Kidney capillary endothelial cell (primary cell): ENCODE data around the gene USF2.
"Not testable (repeated sequence)": the region's sequence is repeated elsewhere in the genome, so short reads cannot be mapped to it uniquely, and the experiment has no call there.

Experiments
- DNase-seq: peaks from one replicate; pipeline ENCODE4 v3.0.0-alpha.2; 2018; ENCODE audit warnings: low spot score

The USF2 gene, protein sequence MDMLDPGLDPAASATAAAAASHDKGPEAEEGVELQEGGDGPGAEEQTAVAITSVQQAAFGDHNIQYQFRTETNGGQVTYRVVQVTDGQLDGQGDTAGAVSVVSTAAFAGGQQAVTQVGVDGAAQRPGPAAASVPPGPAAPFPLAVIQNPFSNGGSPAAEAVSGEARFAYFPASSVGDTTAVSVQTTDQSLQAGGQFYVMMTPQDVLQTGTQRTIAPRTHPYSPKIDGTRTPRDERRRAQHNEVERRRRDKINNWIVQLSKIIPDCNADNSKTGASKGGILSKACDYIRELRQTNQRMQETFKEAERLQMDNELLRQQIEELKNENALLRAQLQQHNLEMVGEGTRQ

DNA sequence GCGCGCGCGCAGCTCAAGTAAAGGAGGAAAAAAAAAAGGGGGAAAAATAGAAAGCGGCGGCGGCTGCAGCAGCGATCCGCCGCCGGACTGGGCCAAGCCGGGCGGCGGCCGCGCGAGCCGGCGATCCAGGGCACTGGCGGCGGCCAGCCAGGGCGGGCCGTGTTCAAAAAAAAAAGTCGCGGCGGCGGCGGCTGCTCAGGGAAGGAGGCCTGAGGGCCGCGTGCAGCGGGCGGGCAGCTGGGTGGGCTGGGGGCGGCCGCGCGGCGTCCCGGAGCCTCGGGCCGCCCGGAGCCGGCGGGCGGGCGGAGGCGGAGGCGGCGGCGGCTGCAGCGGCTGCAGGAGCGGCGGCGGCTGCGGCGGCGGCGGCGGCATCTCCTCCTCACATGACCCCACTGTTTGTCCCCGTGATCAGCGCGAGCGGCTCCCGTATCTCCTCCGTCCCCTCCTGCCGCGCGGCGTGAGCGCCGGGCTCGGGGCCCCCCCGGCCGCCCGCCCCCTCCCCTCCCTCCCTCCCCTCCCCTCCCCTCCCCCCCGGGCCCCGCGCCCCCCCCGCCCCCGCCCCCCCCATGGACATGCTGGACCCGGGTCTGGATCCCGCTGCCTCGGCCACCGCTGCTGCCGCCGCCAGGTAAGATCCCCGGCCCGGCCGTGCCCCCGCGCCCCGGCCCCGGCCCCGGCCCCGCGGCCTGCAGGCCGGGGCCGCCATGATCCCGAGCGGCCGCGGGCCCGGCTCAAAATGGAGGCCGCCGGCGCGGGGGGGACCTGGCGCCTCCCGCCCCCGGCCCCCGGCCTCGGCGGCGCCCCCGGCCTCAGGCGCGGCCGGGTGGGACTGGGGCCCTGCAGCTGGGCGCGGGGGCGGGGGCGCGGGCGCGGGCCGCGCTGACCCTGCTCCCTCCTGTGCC, at the start of gene USF2:
Gene USF2, plus strand, starts transcription at position 427 of the 902 bp plus-strand sequence. Its CDS starts 140 bp downstream, at position 567.
- peak; percentile 41 for DNase-seq

- DNase-seq, result no peak
Measured at GRCh38 chr19:35219008-35219407, 49.8 kb upstream of the USF2 start.

- DNase-seq, result no peak
Measured at GRCh38 chr19:35220315-35220921, 48.3 kb upstream of the USF2 start.

DNA sequence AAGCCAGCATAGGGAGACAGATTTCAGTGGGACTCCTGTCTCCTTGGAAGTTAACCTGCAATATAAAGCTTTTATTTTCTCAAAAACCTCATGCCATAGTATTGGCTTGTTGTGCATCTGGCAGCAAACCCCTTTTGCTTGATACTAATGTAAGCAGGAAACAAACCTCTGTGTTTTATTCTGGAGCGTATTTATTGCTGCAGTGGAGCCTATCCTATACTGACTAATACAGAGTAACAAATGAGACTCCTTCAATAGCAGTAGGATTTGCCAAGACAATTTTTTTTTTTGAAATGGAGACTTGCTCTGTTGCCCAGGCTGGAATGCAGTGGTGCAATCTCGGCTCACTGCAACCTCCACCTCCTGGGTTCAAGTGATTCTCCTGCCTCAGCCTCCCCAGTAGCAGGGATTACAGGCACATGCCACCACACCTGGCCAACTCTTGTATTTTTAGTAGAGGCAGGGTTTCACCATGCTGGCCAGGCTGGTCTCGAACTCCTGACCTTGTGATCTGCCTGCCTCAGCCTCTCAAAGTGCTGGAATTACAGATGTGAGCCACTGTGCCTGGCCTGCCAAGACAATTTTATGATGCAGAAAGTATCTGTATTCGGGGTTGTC, 47.7 kb upstream of the USF2 start:
- not testable (repeated sequence) for DNase-seq

- DNase-seq, result no peak
Measured at GRCh38 chr19:35222373-35223015, 46.3 kb upstream of the USF2 start.

GRCh38 chr19:35223084-35223790, 45.5 kb upstream of the USF2 start:
- DNase-seq, result no peak

DNA sequence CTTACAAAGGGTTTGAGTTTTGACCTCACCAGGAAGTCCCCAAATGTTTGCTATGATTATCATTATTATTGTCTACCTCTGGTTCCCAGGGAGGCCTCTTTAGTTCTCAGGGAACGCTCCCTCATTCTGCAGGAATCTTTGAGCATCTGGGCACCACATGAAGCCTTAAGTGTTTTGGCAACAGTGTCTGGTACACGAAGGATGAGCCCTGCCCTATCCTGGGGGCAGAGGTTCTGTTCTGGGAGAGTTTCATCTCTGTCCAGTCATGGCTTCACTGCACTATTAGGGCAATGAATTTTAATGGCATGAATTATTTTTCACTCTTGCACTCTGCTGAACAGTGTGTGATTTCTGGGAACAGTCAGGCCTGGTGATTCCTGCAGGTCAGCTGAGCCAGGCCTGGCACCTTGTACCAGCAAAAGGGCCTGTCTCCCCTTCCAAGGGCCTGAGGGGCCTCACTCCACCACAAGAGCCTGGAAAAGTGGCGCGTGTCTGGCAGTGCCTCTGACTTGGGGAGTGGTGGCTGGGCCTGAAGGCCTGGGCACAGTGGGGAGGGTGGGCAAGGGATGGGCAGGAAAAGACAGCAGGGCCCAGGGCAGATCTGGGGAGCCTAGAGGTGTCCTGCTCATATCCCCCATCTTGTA, 44.8 kb upstream of the USF2 start:
- DNase-seq, result no peak

- DNase-seq, result no peak
Measured at GRCh38 chr19:35224681-35225571, 43.8 kb upstream of the USF2 start.

DNA sequence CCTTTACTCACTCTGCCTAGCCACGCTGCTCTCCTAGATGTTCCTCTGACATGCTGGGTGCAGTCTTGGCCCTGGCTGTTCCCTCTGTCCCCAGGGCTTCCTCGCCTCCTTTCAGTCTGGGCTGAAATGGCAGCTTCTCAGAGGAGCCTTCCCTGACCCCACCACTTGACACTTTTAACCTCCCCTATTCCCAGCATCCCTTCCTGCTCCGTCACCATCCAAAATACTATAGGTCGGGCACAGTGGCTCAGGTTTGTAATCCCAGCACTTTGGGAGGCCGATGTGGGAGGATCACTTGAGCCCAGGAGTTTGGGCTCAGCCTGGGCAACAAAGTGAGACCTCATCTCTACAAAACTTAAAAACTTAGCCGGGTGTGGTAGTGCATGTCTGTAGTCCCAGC, 42.8 kb upstream of the USF2 start:
- DNase-seq, result no peak

- no peak for DNase-seq
Measured at GRCh38 chr19:35226748-35227147, 42.0 kb upstream of the USF2 start.

DNA sequence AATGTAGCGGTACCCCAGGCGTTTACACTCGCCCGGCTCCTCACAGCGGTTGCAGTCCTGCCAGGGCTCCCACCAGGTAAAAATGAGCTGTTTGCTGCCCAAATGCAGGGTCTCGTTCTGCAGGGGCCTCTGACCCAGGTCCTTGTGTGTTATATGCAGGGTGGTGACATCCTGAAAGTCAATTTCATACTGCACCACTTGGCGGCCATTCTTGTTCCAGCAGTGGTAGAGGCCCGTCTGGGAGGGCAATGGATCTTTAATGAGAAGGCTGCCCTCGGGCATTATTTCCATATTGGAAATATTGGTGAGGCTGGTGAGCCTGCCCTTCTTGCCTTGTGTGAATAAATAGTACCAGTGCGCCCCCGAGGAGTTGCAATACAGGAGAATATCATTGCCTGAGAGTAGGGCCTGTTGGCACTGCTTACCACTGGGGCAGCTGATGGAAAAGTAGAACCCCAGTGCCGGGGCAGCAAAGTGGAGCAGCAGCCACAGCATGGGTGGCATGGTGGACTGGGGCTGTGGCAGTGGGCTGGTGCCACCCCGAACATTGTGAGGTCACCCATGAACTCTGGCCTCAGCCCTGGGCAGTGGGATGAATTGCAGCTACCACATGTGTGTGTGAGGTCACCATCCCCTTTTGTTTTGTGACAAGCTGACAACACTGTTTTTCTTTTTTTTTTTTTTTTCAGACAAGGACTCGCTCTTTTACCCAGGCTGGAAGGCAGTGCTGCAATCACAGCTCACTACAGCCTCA, 40.4 kb upstream of the USF2 start, which contains the start of gene FAM187B:
Gene FAM187B, minus strand, starts transcription at position 563 of the 754 bp plus-strand sequence. Its CDS starts 59 bp downstream, at position 504.
- DNase-seq, result no peak

DNA sequence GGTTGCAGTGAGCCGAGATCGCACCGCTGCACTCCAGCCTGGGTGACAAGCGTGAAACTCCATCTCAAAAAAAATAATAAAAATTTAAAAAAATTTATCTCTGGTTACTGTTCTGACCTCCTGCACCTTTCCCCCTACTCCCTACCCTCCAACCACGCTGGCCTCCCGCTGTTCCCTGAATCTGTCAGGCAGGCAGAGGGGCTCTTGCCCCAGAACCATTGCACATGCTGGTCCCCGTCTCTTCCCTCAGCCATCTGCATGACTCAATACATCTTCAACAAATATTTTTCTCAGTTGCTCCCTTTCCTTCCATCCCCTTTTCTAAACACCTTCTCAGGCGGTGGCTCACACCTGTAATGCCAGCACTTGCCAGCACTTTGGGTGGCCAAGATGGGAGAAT, 39.2 kb upstream of the USF2 start:
- no peak for DNase-seq

DNA sequence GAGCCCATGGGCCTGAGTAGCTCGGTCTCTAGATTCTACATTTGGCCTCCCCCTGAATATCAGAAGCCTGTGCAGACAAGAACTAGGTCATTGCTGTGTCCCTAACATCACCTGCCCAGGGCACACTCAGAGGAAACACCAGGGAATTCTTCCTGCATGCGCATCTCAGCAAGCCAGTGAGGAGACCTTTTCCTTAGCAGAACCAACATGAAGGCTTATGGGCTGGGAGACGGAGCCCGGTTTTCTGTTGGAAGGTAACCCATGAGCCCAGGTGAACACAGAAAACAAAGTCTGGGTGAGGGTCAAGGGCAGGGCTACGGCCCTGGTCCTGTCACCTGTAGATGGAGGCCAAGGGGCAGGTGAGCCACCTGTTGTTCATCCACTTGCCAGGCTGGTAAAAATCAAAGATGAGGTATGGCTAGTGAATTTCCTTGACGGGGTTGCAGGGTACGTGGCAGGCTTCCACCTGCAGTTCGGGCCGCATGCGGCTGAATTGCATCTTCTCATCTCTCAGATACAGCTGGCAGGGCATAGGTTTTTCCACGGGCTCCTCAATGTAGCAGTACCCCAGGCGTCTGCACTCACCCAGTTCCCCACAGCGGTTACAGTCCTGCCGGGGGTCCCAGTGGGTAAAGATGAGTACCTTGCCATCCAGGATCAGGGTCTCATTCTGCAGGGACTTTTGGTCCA, 36.7 kb upstream of the USF2 start:
- no peak for DNase-seq

DNA sequence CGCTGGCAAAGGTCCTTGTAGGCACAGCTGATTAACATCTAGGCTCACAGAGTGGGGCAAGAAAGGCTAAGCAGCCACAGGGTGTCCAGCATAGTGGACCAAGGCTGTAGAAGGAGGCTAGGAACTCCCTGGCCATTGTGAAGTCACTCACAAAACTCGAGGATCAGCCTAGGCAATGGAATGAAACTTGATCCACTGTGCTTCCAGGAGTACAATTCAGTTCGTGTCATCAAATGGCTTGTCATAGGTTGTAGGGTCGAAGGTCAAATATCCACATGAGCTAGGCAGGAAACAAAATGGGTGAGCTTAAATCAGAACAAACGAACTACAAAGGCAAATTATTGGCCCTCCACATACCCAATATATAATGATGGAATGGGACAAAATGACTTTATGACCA, 35.9 kb upstream of the USF2 start:
- DNase-seq, result no peak

- no peak for DNase-seq
Measured at GRCh38 chr19:35236638-35237400, 31.9 kb upstream of the USF2 start.

DNA sequence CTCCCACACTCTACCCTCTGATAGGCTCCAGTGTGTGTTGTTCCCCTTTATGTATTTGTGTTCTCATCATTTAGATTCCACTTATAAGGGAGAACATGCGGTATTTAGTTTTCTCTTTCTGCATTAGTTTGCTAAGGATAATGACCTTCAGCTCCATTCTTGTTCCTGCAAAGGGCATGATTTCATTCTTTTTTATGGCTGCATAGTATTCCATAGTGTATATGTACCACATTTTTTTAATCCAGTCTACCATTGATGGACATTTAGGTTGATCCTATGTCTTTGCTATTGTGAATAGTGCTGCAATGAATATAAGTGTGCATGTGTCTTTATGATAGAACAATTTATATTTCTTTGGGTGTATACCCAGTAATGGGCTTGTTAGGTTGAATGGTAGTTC, 29.2 kb upstream of the USF2 start:
- DNase-seq, result not testable (repeated sequence)

GRCh38 chr19:35240327-35240726, 28.4 kb upstream of the USF2 start:
- no peak for DNase-seq
